Right renal pelvis (tissue), 4 donors: ENCODE measurements around the gene TUBAL3. TPM values are rescaled to one million over a fixed set of nuclear protein-coding genes. Genes with fewer than 3 reads are reported as not detected.
"Not testable (repeated sequence)": the region's sequence is repeated elsewhere in the genome, so short reads cannot be mapped to it uniquely, and the experiment has no call there.

Source experiments
- DNase-seq, 4 donors: peaks; one replicate each; pipeline ENCODE4 v3.0.0-alpha.2; 2013; ENCODE audit warnings: low read depth in 4 of 4, low spot score in 3 of 4, missing footprints in 1 of 4
- polyA plus RNA-seq, 4 donors: library from polyadenylated mRNA; unstranded; fragments of 120-200 nt; gene quantifications; one replicate each; pipeline ENCODE4 v1.2.1, GENCODE V29; 2013; ENCODE audit not compliant: insufficient read length in 4 of 4

Gene TUBAL3
- polyA plus RNA-seq, 4 donors = 0.13 to 0.38 (median 0.23) TPM; not detected in 1

DNA sequence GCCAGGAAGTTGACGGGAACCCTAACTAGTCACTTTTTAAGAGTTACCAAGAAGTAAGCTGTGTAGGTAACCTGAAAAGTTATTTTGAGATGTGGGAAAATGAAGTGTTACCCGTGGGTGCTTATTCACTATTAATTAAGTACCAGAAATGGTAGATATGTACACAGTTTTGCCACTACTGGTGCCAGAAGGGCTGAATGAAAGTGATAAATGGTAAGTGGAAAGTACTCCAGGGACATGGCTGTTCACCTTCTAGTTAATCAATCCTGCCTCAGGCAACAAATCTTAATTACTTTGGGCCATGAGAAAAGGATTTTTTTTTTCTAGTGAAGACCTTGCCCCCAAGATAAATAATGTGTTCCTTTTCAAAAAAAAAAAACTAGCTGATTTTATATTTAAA lies 23.5 kb upstream of the TUBAL3 start:
- no peak for DNase-seq

DNA sequence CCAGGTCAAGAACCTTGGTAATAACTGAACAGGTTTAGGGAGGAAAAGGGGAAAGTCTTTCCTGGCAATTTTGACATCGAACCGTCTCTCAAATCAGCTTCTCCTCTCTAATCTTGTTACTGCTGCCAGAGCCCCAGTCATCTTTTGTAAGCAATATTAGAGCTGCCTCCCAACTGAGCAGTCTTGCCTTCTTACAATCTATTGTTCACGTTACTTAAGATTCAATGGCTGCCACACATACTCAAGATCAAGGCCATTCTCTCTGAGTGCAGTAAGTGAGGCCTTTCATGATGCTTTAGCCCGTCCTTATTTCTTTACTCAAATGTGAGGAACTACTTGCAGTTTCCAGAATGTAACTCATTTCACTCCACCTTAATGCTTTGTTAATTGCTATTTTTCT lies 20.1 kb upstream of the TUBAL3 start:
- DNase-seq = no peak

DNA sequence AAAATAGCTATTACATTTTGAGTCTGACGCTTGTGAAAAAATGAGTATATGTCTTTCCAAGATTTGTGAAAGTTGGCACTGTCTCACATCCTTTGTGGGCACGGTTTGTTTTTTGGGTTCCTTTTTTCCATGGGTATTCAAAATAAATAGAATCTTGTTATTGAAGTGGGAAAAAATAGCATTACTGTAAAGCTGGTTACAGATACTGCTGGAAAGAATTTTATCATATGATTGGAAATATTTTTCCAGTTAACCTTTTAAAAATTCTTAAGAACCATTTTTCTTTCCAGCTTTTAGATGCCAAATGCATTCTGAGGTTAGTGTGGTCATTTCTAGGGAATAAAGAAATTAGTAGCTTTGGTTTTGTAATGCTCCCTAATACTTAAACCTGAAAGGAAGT lies 19.1 kb upstream of the TUBAL3 start:
- DNase-seq = no peak

DNA sequence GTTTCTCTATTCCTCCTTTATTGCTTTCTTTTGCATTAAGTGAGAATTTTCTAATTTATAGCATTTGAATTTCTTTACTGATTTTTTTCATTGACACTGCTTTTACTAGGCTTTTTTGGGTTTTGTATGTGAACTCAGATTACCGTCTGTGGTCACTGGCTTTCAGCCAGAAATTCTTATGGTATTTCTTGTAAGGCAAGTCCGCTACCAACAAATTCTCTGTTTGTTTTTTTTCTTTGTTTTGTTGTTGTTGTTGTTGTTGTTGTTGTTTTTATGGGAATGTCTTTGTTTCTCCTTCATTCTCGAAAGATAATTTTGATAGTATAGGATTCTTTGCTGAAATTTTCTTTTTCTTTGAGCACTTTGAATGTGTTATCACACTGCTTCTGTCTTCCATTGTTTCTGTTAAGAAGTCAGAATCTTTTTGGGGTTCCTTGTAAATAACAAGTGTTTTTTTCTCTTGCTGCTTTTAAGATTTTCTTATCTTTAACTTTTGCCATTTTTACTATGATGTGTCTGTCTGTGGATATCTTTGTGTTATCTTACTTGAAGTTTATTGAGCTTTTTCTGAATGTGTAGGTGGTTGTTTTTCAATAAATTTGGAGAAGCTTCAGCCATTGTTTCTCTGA lies 15.0 kb upstream of the TUBAL3 start:
- DNase-seq = no peak

DNA sequence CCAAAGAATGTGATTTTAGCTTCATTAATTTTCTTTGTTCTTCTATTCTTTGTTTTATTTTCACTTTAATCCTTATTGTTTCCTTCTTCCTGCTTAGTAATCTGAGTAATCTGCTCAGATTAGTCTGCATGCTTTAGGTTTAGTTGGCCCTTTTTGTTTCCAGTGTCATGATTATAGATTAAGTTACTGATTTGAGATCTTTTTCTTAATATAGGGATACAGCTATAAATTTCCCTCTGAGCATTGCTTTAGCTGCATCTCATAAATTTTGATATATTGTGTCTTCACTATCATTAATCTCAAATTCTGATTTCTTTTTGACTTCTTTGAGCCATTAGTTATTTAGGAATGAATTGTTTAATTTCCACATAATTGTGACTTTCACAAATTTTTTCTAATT lies 14.0 kb upstream of the TUBAL3 start:
- DNase-seq = no peak

DNA sequence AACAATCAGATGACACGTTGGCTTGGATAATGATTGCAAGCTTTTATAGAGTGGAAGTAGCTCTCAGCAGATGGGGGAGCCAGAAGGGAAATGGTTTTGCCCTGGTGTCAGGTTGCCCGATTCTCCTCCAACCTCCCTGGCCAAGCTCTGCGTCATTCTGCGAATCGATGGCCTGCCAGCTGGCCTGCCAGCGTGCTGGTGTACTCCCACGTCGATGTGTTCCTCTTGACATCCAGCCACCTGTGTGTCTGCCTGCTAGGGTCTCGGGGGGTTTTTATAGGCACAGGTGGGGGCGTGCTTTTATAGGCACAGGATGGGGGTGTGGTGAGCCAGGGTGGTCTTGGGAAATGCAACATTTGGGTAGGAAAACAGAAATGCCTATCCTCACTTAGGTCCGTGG lies 12.4 kb upstream of the TUBAL3 start:
- no peak for DNase-seq

DNA sequence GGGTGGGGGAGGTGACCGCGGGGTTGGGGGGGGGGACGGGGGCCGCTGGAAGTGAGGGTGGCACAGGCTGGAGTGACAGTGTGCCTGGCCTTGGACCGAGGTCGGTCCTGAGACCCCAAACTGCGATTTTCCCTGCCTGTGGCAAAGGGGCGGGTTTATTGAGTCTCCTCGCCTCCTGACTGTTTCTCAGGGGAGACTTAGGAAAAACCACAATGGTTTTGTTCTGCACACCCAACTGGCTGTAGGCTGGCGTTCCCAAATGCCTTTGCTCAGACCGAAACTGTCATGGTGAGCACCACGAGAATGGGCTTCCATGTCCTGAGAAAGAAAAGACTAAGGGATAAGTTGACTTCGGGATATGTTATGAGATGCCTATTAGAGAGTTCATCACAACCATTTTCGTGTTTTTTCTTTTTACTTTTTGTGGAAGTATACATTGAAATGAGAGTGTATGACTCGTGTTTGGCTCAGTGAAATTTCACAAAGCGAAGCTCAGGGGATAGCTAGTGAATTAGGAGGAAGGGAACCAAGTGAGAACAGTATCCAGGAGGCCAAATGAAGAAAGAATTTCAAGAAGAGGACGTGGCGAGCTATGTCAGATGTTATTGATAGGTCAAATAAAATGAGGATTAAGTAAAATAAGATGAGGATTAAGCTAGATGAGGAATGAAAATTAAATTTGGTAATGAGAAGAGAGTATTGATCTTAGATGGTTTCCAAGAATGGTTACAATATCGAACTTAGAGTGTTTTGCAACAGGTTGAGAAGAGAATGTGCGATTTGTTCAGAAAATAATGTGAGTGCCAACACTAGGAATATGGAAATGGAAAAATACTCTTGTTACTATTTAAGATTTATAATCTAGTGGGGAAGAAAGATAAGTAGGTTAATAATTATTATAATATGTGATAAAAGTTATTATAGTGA lies 8.6 kb upstream of the TUBAL3 start:
- no peak for DNase-seq

DNA sequence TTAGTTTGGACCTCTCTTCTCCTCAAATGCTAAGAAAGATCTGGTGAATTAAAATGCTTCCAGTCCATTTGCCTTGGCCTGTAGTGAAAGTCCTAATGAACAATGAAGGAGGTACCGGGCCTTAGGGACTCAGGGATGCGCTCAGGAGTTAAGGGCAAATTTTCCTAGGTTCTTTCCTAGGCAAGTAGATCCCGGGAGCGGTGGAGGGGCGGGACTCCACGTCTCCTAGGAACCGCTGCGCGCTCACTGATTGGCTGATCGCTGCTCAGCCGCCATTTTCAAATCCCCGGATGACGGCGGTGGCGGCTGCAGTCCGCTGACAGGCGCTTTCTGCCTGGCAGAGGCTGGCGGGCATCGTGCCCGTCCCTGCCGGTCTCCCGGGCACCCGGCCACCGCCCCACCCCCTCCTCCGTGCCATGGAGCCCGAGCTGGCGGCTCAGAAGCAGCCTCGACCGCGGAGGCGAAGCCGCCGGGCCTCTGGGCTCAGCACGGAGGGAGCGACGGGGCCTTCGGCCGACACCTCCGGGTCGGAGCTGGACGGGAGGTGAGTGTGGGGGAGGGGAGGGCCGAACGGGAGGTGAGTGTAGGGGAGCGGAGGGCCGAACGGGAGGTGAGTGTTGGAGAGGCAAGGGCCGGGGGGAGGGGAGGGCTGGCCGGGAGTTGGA lies 7.8 kb upstream of the TUBAL3 start, which contains the start of gene NET1:
Gene NET1 (plus strand): TSS at position 281 of the 665 bp plus-strand sequence. CDS start 136 bp downstream, at position 417.
- peak; percentile 70 to 89 (median 77) for DNase-seq

DNA sequence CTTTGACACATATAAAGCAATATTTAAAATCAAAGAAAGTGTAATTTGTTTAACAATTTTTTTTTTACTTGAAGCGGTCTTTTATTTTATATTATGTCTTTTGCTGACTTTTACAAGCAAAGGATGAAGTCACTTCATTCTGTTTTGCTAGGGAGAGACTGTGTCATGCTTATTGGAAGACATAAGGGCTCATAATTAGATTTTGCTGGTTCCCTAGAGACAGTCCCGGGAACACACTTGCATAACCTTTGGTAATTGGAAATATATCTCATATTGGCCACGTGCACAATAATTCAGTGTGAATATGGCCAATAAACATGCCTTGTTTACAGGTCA lies 7.3 kb upstream of the TUBAL3 start:
- no peak for DNase-seq

DNA sequence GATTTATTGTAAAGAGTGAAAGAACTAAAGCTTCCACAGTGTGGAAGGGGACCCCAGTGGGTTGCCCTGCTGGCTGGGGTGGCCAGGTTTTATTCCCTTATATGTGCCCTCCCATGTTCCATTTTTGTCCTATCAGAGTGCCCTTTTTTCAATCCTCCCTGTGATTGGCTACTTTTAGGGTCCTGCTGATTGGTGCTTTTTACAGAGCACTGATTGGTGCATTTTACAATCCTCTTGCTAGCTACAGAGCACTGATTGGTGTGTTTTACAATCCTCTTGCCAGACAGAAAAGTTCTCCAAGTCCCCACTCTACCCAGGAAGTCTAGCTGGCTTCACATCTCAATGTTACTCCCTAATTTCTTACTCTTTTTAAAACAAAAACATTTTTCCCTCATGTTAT lies 6.2 kb upstream of the TUBAL3 start:
- not testable (repeated sequence) for DNase-seq

DNA sequence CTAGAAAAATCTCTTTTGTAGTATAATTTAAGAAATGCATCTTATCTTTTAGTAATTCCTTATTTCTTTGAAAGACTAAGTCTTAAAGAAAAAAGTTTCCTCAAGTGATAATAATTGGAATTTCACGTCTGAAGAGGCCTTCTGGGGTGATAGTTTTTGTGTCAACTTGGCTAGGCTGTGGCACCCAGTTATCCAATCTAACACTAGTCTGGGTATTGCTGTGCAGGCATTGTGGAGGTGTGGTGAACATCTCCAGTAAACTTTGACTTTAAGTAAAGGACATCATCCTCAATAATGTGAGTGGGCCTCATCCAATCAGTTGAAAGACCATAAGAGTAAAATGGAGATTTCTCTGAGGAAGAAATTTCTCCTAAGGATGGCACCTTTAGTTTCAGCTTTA lies 2.3 kb upstream of the TUBAL3 start:
- no peak for DNase-seq

DNA sequence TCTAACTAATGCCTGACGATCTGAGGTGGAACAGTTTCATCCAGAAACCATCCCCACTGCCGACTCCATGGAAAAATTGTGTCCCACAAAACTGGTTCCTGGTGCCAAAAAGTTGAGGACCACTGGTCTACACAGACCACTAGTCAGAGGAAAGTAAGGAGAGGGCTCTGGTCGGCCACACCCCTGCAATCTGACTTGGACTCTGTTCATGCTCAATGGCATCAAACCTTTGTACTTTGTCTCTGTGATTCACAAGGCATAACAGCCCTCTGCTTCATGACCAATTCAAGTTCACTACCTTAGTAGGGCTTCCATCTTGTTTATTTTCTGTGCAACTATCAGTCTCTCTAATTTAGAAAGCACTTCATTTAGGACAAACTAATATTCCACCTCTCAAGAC lies 1.8 kb downstream of the TUBAL3 start:
- DNase-seq = no peak

DNA sequence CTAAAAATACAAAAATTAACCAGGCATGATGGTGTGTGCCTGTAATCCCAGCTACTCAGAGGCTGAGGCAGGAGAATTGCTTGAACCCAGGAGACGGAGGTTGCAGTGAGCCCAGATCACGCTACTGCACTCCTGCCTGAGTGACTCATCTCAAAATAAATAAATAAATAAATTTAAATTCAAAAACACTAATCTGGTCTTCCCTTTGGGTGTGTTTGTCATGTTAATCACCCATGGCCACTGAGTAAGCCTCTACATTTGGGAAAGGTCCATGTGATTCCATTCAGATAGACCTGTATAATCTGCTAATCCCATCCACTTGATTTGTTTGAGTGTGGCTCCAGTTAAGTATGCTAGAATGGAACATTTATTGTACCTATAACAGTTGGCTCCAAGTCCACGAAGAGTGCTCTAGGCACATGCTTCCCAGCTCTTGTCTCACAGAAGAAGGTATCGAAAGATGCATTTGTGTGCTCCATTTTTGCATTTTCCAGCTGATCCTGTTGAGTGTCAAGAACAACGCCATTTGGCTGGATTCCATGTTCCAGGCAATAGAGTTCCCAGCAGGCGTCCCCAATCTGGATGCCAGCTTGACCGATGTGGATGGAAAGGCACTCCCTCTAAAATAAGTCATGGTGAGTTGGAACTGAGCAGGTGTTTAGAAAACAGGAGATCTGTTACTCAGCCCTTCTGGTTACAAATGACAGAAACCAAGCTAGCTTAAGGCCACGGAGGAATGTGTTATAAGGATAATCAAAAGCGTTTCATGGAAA lies 4.0 kb downstream of the TUBAL3 start:
- no peak for DNase-seq

DNA sequence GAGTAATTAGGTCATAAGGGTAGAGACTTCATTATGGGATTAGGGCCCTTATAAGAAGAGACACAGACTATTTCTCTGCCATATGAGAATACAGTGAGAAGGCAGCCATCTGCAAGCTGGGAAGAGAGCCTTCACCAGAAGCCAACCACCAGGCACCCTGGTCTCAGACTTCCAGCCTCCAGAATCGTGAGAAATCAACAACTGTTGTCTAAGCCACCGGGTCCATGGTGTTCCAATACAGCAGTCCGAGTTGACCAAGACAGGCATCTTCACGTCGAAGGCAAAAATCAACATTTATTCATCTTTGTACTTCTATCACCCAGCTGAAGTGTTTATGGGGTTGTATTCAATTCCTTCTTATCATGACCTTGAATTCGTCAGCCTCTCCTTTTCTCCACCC lies 5.3 kb downstream of the TUBAL3 start:
- no peak for DNase-seq

DNA sequence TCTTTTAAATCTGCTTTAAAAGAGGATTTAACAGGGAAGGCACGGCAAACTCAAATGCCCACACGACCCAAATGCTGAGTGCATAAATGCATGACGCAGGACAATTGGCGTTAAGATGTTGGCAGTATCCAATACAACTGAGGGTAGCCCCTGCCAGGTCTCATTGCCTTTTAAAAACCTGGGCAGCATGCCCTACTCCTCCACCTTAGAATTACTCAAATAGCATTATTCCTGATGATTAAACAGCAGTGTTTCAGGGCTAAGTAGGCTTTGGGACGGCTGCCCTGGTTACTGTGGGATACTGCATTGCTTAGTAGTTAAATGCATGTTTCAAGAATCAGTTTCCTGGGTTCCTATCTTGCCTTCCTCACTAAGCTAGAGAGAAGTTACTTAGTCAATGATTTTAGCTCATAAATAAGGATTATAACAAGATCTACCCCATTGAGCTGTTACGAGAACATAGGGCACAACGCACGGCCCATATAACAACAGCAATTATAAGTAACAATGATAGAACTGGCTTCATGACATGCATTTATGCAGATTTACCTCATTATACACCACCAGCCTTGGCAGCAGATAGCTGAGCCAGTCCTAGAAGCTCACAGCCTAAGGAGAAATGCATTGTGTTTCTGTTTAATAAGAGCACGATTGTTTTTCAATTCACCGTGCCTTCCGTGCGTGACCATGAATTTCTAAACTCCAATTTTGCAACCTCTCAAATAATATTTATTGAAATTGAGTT lies 7.9 kb downstream of the TUBAL3 start:
- no peak for DNase-seq

DNA sequence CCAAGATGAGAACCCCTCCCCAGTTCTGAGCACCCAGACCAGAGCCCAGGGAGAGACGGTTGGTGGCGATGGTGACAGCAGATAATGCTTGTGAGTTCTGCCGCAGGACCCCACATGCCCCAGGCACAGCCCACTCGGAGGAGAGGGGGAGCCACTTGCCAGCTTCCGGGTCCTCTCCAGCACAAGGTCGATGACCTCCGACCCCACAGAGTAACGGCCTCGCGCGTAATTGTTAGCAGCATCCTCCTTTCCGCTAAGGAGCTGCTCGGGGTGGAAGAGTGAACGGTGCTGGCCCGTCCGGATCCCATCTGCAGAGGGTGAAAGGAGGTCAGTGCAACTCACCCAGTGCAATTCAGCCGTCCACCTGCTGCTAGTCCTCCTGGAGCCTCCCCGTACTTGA lies 9.5 kb downstream of the TUBAL3 start:
- no peak for DNase-seq

DNA sequence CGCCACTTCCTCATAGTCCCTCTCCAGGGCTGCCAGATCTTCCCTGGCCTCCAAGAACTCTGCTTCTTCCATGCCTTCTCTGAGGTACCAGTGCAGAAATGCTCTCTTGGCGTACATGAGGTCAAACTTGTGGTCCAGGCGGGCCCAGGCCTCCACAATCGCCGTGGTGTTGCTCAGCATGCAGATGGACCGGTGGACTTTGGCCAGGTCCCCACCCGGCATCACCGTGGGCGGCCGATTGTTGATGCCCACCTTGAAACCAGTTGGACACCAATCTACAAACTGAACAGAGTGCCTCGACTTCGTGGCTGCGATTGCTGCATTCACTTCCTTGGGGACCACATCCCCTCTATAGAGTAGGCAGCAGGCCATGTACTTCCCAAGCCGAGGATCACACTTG lies 11.1 kb downstream of the TUBAL3 start:
- no peak for DNase-seq

DNA sequence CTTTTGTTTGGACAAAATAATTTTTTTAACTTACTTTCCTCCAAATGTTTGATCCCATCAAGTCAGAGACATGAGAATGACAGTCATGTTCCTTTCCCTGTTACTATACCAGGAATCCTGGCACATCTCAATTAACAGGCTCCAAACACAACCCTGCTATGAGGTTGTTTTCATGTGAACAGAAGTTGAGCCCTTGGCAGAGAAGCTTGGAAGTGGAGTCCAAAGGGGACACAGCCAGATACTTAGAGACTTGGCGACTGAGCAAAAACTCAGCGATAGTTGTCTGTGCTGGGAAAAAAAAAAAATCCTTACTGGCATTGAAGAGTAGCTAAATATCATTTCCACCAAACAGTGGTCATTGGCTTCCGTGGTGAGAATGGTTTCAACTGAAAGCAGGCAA lies 12.8 kb downstream of the TUBAL3 start:
- no peak for DNase-seq

DNA sequence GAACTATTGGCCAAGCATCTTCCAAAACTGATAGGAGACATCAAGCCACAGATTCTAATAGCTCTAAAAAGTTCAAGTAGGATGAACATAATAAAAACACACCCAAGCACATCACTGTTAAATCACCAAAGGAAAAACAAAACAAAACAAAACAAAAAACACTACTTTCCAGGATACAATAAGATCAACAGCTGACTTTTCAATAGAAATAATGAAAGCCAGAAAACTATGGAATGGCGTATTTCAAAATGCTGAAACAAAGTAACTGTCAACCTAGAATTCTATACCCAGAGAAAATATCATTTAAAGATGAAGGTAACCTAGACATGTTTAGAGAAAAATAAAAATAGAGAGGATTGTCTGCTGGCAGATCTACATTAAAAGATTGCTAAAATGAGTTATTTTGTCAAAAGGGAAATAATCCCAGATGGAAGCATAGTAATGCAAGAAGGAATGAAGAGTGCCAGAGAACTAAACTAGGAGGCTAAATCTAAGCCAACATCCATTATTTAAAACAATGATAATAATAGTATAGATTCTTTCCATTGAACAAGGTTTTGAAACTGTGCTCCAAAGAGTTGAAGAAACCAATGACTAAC lies 13.9 kb downstream of the TUBAL3 start:
- no peak for DNase-seq

DNA sequence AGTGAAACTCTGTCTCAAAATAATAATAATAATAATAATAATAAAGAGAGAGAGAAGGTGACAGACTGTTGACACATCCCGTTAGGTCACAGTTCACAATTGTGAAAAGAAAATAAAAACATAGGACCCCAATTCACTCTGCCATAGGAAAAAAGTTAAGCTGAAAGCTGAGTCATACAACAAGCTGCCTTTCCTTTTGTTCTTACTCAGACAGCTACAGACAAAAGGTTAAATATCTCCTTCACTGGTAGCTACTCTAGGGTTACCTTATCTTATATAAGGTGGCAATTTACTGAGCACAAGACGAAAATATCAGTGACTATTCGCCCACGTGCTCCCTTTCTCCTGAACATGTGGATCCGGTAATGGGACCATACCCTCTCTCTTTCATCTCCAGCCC lies 17.5 kb downstream of the TUBAL3 start:
- DNase-seq = no peak
